Fibroblast of villous mesenchyme (primary cell): ENCODE data around the gene TLR8. TPM values are rescaled to one million over a fixed set of nuclear protein-coding genes. Genes with fewer than 3 reads are reported as not detected.
A peak's percentile ranks its signal among the peaks of the same experiment; 100 is the strongest.

ENCODE experiments used
- DNase-seq: peaks from one replicate; pipeline ENCODE4 v3.0.0-alpha.2; 2010; ENCODE audit warnings: low read depth
- H3K4me3 ChIP-seq: 2 replicates; pipeline ENCODE4 v1.5.1; 2011; ENCODE audit warnings: low read depth, mild to moderate bottlenecking, low read length
- CTCF ChIP-seq: IDR thresholded peaks from 2 replicates; pipeline ENCODE4 v1.5.1; 2012; ENCODE audit warnings: low read depth, mild to moderate bottlenecking, low read length; ENCODE audit not compliant: insufficient read depth
- total RNA-seq: library from RNA; depleted of rRNA; stranded (reverse); fragments of >200 nt; gene quantifications from 2 replicates; pipeline ENCODE4 v1.2.3, GENCODE V29; 2012

TLR8 gene
- total RNA-seq, result not detected in 2 replicates

- H3K4me3 ChIP-seq, result no peak within 1 kb of the TSS
- no peak for DNase-seq
- no peak for TF ChIP-seq CTCF
These were observed at the start of gene TLR8 for GRCh38 chrX:12906046-12906761. Gene TLR8 (plus strand): TSS chrX:12906620. CDS start chrX:12906707, 87 bp downstream.

- DNase-seq, result peak; percentile 11
- no peak for TF ChIP-seq CTCF
- no peak overlapping the region for H3K4me3 ChIP-seq
These were observed 41.1 kb upstream of the TLR8 start for GRCh38 chrX:12865359-12865758.

- no peak within 1 kb of the TSS for H3K4me3 ChIP-seq
- TF ChIP-seq CTCF, result no peak
- DNase-seq, result no peak
These were observed 39.7 kb upstream of the TLR8 start, which contains the start of gene TLR7 for GRCh38 chrX:12866451-12867377. Gene TLR7 (plus strand): TSS chrX:12867072. CDS start chrX:12867579, 507 bp downstream.

- H3K4me3 ChIP-seq, result no peak overlapping the region
- peak; percentile 12 for DNase-seq
- TF ChIP-seq CTCF, result no peak
These were observed 38.7 kb upstream of the TLR8 start for GRCh38 chrX:12867685-12868084.

GRCh38 chrX:12868747-12869146, 37.7 kb upstream of the TLR8 start:
- TF ChIP-seq CTCF, result no peak

GRCh38 chrX:12871257-12871656, 35.2 kb upstream of the TLR8 start:
- DNase-seq, result no peak
- no peak overlapping the region for H3K4me3 ChIP-seq
- no peak for TF ChIP-seq CTCF

More at GRCh38 chrX:12868747-12869146, 37.7 kb upstream of the TLR8 start:
- H3K4me3 ChIP-seq, result no peak overlapping the region
- no peak for DNase-seq
